Caco-2 (cell line): Measurements from ENCODE around the gene GGTLC1. TPM values are rescaled to one million over a fixed set of nuclear protein-coding genes. Genes with fewer than 3 reads are reported as not detected.

Experiments used
- BruUV-seq: library from RNA; stranded (reverse); fragments of 400-500 nt; replicated peaks from 2 replicates; lab custom pipeline; 2021; lab: Mats Ljungman, UMichigan
- CTCF ChIA-PET: fragments of 300-600 bp; sonication (Branson Sonifier 250); formaldehyde crosslinking; loops from one replicate; lab custom pipeline; 2022; ENCODE audit warnings: antibody characterized with exemption; lab: Charles Lee
- POLR2A ChIA-PET: fragments of 300-600 bp; sonication (Branson Sonifier 250); formaldehyde crosslinking; loops from one replicate; lab custom pipeline; 2022; ENCODE audit warnings: antibody characterized with exemption; lab: Charles Lee
- DNase-seq, 2 experiments: peaks; one replicate each; pipeline versions ENCODE4 v3.0.0 to v3.0.0-alpha.2; 2020 to 2022
- H3K27me3 ChIP-seq: replicated peaks from 2 replicates; pipeline ENCODE4 v1.6.0; 2011; ENCODE audit warnings: low read length; ENCODE audit not compliant: control insufficient read depth, insufficient read depth
- H3K36me3 ChIP-seq: 2 replicates; pipeline ENCODE4 v1.5.1; 2011; ENCODE audit warnings: low read length; ENCODE audit not compliant: control insufficient read depth, insufficient read depth
- H3K4me1 ChIP-seq: fragments of 250-450 bp; sonication (Bioruptor Pico); 2 replicates; pipeline ENCODE4 v1.5.1; 2020; ENCODE audit warnings: mild to moderate bottlenecking
- H3K4me3 ChIP-seq: 2 replicates; pipeline ENCODE4 v1.5.1; 2011; ENCODE audit warnings: low read depth, mild to moderate bottlenecking, control low read depth, low read length
- H3K9me3 ChIP-seq: fragments of 250-450 bp; sonication (Bioruptor Pico); 2 replicates; pipeline ENCODE4 v1.5.1; 2020; ENCODE audit warnings: mild to moderate bottlenecking, moderate library complexity
- H3K27ac Mint-ChIP-seq: one replicate; pipeline ENCODE4 v1.8.0; 2022; ENCODE audit warnings: mixed read lengths; ENCODE audit not compliant: unreplicated experiment
- H3K27me3 Mint-ChIP-seq: one replicate; pipeline ENCODE4 v1.8.0; 2022; ENCODE audit warnings: mixed read lengths; ENCODE audit not compliant: insufficient read depth, unreplicated experiment
- H3K36me3 Mint-ChIP-seq: one replicate; pipeline ENCODE4 v1.8.0; 2022; ENCODE audit warnings: mild to moderate bottlenecking, mixed read lengths; ENCODE audit not compliant: insufficient read depth, unreplicated experiment
- H3K4me1 Mint-ChIP-seq: one replicate; pipeline ENCODE4 v1.8.0; 2022; ENCODE audit warnings: low read depth, mixed read lengths; ENCODE audit not compliant: unreplicated experiment
- H3K4me3 Mint-ChIP-seq: one replicate; pipeline ENCODE4 v1.8.0; 2022; ENCODE audit warnings: mild to moderate bottlenecking, moderate library complexity, mixed read lengths; ENCODE audit not compliant: unreplicated experiment
- H3K9me3 Mint-ChIP-seq: one replicate; pipeline ENCODE4 v1.8.0; 2022; ENCODE audit warnings: mixed read lengths; ENCODE audit not compliant: unreplicated experiment
- CTCF ChIP-seq, 2 experiments: fragments of 200-600 bp in 1 of 2; IDR thresholded peaks; 1 replicate in 1 of 2; 2 replicates in 1 of 2; pipeline versions ENCODE4 v1.5.1 to v1.8.0; 2011 to 2022; ENCODE audit warnings: antibody characterized with exemption in 1 of 2, control low read depth in 1 of 2, inconsistent platforms in 1 of 2, low read depth in 1 of 2, low read length in 1 of 2, mild to moderate bottlenecking in 1 of 2, moderate library complexity in 1 of 2; ENCODE audit not compliant: insufficient read depth in 1 of 2, severe bottlenecking in 1 of 2, unreplicated experiment in 1 of 2
- intact Hi-C: fragments of 100-400 bp; cut with micrococcal nuclease; formaldehyde crosslinking; loops from one replicate; pipeline ENCODE4 v1.10.0; 2022; ENCODE audit not compliant: unreplicated experiment
- total RNA-seq: library from RNA; stranded (reverse); gene quantifications from 2 replicates; pipeline ENCODE4 v1.2.3, GENCODE V29; 2022

Gene GGTLC1
- total RNA-seq, 1 experiment from 2014 or later, result 0.68 TPM

- no peak for TF ChIP-seq CTCF (IDR thresholded peaks at IDR 0.05; ENCODE audit: insufficient read depth in 1 of 2, low read depth in 1 of 2, low read length in 1 of 2, severe bottlenecking in 1 of 2, unreplicated experiment in 1 of 2)
- no peaks in the 10 kb centered on the region for H3K9me3 ChIP-seq
- H3K9me3 Mint-ChIP-seq, result peaks cover 9% of the 10 kb centered on the region
- H3K36me3 ChIP-seq, result no peaks in the 10 kb centered on the region
- no peaks in the 10 kb centered on the region for H3K36me3 Mint-ChIP-seq
- no peak overlapping the region for H3K4me3 Mint-ChIP-seq
- no peak overlapping the region for H3K4me3 ChIP-seq
- ChIA-PET CTCF (no interaction called here), POLR2A (no interaction called here)
- no peak overlapping the region for H3K27ac Mint-ChIP-seq
- H3K4me1 Mint-ChIP-seq, result no peaks in the 10 kb centered on the region
- DNase-seq, result no peak
- no peaks in the 10 kb centered on the region for H3K4me1 ChIP-seq
- intact Hi-C loops, result no loop called here
- peaks cover 3% of the 10 kb centered on the region for H3K27me3 ChIP-seq
- peaks cover 5% of the 10 kb centered on the region for H3K27me3 Mint-ChIP-seq
- BruUV-seq, result no TSS peak
Measured at GRCh38 chr20:23971310-23971709, 17.3 kb downstream of the GGTLC1 start.

GRCh38 chr20:23970049-23970448, 18.5 kb downstream of the GGTLC1 start:
- CTCF ChIA-PET, result no interaction called here
- Histone ChIP-seq H3K4me1 (no peaks in the 10 kb centered on the region), H3K36me3 (no peaks in the 10 kb centered on the region), H3K4me3 (no peak overlapping the region), H3K27me3 (peaks cover 3% of the 10 kb centered on the region), H3K9me3 (no peaks in the 10 kb centered on the region; the same call in 1 of the 2 replicates)
- Mint-ChIP-seq H3K27me3 (peaks cover 5% of the 10 kb centered on the region), H3K4me1 (no peaks in the 10 kb centered on the region), H3K4me3 (no peak overlapping the region), H3K27ac (no peak overlapping the region), H3K9me3 (peaks cover 9% of the 10 kb centered on the region), H3K36me3 (no peaks in the 10 kb centered on the region)
- no peak for DNase-seq
- intact Hi-C loops, result no loop called here
- no peak for TF ChIP-seq CTCF (IDR thresholded peaks at IDR 0.05; ENCODE audit: insufficient read depth in 1 of 2, low read depth in 1 of 2, low read length in 1 of 2, severe bottlenecking in 1 of 2, unreplicated experiment in 1 of 2)
- POLR2A ChIA-PET, result interaction anchor here (0.5 kb wide), 1 partner anchor 15 kb away, joined by 3 read pairs; no protein-coding TSS in a partner anchor
- BruUV-seq, result no TSS peak

GRCh38 chr20:23967616-23967979, 21.0 kb downstream of the GGTLC1 start:
- DNase-seq, result no peak
- POLR2A ChIA-PET, result no interaction called here
- BruUV-seq, result no TSS peak
- intact Hi-C loops, result no loop called here
- no peaks in the 10 kb centered on the region for H3K4me1 Mint-ChIP-seq
- H3K36me3 ChIP-seq, result no peaks in the 10 kb centered on the region
- CTCF ChIA-PET, result no interaction called here
- H3K36me3 Mint-ChIP-seq, result no peaks in the 10 kb centered on the region
- TF ChIP-seq CTCF (IDR thresholded peaks at IDR 0.05; ENCODE audit: insufficient read depth in 1 of 2, low read depth in 1 of 2, low read length in 1 of 2, severe bottlenecking in 1 of 2, unreplicated experiment in 1 of 2), result no peak
- no peaks in the 10 kb centered on the region for H3K4me1 ChIP-seq
- no peaks in the 10 kb centered on the region for H3K27me3 Mint-ChIP-seq
- no peak overlapping the region for H3K27ac Mint-ChIP-seq
- H3K9me3 ChIP-seq, result peaks cover 13% of the 10 kb centered on the region; the same call in 1 of the 2 replicates
- H3K4me3 Mint-ChIP-seq, result no peak overlapping the region
- no peak overlapping the region for H3K4me3 ChIP-seq
- H3K9me3 Mint-ChIP-seq, result peaks cover 23% of the 10 kb centered on the region
- H3K27me3 ChIP-seq, result peaks cover 3% of the 10 kb centered on the region
